Measurements from ENCODE around the gene ERC2.
A peak's percentile ranks its signal among the peaks of the same experiment; 100 is the strongest.

ERC2 gene

DNA sequence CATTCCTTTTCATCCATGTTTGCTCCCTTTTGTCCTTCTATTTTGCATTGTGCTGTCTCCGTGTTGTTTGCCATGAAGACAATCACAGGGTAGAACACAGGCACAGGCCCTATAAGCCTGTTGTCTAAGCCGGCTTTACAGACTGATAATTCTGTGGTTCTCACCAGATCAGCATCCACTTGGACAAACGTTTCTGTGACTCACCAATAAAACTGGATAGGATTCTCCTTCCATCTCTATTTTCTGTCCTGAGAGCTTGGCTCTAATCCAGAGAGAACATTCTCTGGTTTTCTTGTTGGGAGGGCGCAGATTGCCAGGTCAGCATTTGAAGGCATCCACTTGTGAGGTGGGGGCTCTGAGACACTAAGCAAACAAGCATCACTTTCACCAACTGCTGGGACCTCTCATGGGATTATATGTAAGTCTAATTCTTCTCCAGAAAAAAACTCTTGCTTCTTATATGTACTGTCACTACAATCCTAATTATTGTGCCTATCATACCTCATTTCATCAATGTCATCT lies 101.6 kb downstream of the ERC2 start:
- no peak for DNase-seq (ENCODE audit: low spot score)

DNA sequence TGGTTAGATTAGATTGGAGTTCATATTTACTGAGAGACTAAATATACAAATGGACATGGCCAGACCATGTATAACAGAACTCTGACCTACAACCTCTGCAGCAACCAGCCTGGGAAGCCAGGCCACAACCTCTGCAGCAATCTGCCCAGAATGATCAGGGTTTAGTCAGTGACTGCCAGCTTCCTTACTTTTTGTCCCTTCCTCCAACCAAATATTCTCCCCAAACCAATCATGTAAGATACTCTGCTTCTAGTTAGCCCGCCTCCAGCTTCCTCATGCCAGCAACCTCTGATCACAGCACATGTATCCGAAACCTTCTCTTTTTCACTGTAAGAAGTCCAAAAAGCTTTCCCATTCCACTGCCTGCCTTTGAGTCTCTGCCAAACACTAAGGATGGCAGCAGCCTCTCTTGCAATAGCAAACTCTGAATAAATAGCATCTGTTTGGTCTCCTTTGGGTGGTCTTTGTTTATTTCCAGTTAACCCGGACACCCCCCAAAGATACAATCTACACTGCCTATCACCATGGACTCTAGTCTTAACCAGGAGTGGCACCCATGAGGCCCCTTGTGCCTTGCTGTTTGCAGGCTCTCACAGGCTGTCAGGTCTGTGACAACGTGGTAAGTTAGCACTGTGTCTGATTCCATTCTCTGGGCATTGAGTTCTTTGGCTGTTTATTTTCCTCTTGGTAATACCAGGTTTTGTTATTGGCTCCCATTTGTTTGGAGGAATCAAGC lies 102.2 kb downstream of the ERC2 start:
- DNase-seq (ENCODE audit: low spot score): no peak

DNA sequence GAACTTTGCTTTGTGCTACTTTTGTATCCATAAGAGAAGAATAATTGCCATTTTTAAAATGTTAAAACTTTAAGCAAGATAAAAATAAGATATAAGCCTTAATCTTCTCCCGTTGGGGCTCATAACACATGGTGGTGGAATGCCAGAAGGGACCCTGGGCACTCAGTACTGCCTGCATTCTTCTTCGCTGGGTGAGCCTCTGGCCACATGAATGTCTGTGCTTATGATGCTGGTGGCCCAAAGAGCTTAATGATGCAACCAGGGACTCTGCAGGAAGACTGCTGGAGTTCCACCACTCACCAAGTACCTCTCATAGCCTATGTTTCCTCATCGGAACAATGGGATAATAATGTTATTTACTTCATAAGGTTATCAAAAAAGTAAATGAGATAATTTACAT lies 103.6 kb downstream of the ERC2 start:
- no peak for DNase-seq (ENCODE audit: low spot score)

DNA sequence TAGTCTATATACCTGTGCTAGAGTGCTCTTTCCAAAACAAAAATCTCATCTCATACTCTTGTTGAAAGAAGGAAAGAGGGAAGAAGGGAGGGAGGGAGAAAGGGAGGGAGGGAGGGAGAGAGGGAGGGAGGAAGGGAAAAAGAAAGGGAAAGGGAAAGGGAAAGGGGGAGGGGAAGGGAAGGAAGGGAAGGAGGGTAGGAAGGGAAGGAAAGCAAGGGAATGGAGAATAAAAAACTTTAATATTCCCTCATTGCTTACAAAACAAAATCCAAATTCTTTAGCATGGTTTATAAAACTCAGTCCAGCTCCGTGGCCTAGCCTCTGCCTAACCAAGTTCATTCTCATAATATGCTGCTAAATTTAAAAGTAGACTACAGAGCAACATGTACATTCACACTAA lies 104.5 kb downstream of the ERC2 start:
- DNase-seq (ENCODE audit: low spot score): no peak

DNA sequence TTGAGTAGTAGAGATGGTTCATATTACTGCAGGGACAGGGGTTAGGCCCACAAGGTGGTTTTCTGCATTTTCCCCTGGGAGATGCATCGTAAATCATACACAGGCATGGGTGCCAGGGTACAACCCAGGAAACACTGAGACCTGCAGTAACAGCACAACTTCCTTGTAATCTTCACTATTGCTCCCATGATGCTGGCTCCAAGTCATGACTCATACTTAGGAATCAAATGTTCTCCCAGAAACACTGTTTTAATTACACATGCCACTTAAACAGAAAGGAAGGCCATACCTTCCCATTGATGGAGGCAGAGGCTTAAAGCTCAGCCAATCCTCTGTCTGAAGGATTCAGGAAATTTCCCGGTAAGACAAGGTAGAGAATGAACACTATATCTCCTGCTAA lies 106.5 kb downstream of the ERC2 start:
- DNase-seq (ENCODE audit: low spot score): no peak

DNA sequence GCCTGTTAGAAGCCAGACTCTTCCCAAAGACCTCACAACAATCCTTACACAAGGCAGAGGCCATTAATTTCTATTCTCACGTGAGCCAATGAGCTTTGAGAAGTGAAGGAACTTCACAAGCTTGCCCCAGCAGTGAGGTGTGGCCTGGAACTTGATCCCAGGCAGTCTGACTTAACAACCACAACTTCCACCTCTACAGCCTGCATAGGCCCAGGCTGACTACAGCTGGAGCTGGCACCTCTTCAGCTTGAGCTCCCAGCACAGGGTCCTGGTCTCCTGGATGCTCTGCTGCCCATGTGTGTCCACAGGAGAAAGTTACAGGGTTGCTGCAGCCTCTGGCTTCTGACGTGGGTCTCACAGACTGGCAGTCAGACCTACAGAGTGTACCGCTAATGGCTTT lies 111.0 kb downstream of the ERC2 start:
- DNase-seq (ENCODE audit: low spot score): no peak

DNA sequence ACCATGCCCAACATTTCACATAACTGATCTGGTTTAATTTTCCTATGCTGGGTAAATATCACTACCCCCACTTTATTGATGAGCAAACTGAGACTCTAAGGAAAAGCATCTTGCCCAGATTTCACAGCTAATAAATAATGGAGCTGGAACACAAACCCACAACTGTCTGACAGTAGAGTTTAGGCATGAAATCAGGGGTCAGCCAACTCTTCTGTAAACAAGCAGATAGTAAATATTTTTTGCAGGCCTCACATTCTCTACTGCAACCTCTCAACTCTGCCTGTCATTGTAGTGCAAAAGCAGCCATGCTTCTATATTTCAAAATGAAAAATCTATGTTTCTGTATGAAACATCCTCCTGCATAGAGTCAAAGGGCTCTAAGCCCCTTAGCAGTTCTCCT lies 111.5 kb downstream of the ERC2 start:
- DNase-seq (ENCODE audit: low spot score): no peak

DNA sequence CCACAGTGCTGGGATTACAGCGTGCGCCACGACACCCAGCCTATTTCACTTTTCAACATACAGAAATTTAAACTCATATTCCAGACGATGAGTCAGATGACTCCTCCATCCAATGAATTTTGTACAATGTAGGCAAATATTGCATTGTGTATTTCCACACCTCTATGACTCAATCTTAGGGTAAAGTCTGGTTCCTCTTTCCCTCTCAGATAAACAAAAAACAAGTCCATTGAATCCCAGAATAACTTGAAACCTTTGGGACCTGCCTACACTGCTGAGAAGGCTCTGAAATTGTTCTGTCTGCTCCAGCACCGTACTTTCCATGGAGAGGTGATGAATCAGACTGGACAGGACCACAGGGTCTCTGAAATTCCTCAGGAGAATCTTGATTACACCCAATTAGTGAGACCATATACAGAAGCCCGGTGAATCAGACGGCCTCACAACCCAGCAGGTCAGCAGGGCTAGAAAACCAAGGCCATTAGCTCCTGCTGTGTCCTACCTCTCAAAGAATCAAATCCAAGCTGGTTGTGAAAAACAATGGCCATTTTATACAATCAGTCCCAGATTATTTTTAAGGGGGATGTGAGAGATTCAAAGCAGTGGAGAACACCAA lies 112.6 kb downstream of the ERC2 start:
- DNase-seq (ENCODE audit: low spot score): no peak

DNA sequence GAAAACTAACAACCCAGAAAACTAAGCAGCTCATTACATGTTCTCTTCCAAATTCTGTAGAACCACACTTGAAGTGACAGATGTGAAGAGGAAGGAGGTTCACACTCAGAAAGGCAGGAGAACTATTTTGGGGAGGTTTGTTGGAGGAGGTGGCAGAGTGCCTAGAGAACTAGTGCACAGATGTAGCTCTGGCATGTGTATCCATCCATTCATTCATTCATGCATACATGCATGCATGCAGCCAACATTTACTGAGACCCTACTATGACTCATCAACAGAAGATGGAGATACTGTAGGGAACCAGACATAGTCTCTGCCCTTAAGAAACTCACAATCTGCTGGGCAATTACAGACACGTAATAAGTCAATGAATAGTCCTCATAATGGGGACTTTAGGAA lies 116.7 kb downstream of the ERC2 start:
- DNase-seq (ENCODE audit: low spot score): no peak

DNA sequence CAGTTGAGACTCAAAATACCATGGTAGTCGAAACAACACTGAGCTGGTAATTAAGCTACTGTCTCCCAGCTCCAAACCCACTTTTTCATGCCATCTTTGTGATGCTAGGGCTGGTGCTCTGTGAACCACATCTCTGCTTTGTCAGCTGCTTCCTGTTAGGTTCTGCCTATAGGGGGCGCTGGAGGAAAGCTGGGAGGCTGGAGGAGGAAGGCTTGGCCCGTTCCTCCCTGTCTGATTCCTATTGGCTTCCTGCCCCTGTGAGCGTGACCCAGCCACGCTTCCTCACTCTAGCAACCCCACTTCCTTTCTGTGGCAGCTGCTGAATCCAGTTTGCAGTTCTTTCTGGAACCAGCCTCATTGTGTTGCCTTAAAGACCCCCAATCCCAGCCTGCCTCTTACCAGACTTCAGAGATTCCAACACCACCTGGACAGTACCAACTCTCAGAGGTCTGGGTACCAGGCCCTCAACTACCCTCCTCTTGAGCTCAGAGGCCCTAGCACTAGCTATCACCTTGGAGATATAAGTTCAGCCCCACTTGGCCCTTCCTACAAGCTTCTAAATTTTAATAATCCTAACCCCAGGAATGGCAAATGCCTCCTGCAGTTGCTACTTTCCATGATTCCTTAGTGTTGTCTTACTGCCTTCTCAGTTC lies 120.9 kb downstream of the ERC2 start:
- peak; percentile 8 for DNase-seq (ENCODE audit: low spot score)

DNA sequence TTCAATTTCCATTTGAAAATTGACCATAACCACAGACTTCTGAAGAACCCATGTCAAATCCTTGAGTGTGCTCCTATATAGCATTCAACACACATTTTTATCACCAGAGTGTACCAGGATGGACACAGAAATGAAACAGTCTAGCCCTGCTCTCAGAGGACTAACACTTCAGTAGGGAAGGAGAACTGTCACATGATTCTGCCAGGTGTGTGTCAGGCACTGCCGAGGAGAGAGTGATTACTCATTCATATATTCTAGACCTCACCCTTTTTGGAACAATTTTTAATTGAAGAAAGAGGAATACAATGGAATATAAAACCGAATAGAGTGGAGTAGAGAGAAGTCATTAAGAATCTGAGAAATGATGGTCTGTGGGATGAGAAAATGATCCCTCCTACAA lies 125.8 kb downstream of the ERC2 start:
- DNase-seq (ENCODE audit: low spot score): no peak

DNA sequence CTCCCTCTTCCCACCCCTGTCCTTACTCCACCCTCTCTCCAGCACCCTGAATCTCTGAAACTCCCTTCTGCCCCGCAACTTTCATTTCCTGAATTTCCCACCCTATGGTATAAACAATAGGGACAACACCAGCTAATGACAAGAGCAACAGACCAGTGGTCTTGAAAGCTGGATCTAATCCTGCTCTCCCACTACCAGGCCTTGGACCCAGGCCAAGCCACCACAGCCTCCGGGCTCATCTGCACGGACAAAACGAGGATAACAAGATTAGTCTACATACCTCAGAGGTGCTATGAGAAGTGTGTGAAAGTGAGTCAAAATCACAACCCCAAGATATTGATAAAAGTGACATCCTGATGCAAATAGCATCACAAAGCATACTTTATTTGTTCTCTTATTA lies 128.6 kb downstream of the ERC2 start:
- no peak for DNase-seq (ENCODE audit: low spot score)

DNA sequence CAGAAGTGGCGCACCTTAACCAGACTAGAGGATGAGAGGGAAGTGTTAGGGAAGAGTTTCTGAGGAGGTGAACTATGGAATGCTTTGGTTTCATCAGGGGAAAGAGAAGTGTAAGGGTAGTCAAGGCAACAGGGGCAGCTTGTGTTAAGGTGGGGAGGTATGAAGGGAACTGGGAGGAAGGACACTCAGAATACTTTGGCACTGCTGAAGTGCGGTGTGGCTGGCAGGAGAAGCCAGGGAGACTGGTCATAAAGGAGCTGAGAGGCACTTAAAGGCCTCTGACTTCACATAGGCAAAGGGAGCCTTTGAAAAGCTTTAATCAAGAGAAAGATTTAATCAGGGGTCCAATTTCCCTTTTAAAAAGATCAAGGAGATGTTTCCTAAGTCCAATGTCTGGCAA lies 129.0 kb downstream of the ERC2 start:
- no peak for DNase-seq (ENCODE audit: low spot score)

DNA sequence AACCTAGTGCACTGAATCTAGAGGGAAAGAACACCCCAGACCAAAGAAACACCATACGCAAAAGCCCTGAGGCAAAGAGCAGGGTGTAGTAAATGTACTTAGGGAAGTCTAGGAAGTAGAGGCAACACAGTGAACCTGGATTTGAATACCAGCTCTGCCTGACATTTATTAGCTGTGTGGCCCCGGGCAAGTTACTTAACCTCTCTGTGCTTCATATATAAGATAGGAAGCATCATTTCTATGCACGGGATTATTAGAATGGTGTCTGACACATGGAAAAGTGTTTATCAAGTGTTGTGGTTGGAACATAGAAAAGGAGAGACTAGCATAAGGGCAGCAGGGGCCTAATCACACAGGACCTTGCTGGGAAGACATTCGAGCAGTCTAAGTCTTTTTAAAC lies 132.2 kb downstream of the ERC2 start:
- no peak for DNase-seq (ENCODE audit: low spot score)

DNA sequence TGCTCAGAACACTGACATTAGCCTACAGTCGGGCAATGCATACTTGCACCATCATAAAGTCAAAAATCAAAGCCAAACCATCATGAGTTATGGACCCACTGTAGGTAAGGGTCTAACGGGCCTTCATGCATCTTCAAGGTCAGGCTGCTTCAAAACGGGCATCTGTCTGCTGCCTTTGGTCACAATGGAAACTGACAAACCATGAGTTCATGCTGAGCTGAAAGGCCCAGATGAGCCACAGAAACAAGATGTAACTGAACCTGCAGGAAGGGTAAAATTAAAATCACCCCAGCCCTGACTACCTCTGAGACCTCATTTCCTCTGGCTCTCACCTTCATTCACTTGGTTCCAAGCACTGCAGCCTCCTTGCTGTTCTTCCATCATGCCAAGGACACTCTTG lies 143.8 kb downstream of the ERC2 start:
- no peak for DNase-seq (ENCODE audit: low spot score)

DNA sequence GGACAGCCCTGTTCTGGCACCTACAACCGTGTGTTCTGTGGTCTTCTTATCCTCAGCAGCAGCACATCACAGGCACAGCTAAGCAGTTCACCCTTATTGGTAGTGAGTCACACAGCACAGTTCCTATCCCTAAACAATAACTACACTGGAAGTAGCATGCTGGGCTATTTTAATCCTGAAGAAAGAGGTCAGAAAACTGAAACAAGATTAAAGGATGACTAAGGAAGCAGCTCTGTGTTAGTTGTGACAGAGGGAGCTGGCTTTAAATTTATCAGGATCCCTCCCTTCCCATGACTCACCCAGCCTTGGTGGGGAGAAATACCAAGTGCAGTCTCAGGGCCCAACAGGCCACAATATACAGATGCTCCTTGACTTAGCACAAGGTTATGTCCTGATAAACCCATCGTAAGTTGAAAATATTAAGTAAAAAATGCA lies 144.3 kb downstream of the ERC2 start:
- no peak for DNase-seq (ENCODE audit: low spot score)

DNA sequence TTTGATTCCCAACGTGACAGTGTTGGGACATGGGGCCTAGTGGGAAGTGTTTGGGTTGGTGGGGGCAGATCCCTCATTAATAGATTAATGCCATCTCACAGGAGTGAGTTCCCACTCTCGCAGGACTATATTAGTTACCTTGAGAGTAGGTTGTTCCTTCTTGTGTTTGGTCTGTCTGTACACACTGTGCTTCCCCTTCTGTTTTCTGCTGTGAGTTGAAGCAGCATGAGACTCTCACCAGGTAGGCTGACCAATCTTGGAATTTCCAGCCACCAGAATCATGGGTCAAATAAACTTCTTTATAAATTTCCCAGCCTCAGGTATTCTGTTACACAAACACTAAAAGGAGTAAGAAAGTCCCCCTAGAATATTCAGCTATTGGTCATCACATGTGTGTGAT lies 145.4 kb downstream of the ERC2 start:
- DNase-seq (ENCODE audit: low spot score): no peak

DNA sequence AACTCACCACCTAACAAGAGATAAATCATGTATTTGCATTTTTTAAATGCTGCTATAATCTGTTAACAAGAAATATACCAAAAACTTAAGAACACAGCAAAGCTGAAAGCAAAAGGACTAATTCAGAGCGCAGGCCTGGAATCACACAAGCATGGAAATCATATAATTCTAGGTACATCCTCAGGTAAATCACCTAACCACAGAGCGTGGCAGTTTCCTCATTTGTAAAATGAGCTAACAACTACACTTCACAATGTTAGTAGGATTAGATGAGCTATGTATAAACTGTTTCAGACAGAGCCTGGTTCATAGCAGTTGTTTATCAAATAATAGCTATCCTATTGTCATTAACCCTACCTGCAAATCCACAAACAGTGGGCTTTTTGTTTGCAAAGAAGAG lies 146.4 kb downstream of the ERC2 start:
- DNase-seq (ENCODE audit: low spot score): no peak

DNA sequence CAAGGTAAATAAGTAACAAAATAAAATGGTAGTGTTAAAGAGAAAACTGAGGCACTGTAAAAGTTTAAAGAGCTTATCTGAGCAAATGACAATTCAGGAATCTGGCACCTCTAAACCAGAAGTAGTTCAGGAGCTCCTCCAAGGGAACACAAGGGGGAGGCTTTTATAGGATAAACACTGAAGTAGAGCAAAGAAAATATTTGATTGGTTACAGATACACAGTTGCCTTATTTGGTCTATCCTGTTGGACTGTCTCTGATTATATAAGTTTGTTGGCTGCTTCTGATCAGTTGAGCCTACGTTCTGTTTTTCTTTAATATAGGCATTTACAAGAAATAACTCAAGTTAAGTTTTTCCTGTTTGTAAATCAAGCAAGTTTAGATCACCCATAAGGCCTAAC lies 146.9 kb downstream of the ERC2 start:
- DNase-seq (ENCODE audit: low spot score): no peak

DNA sequence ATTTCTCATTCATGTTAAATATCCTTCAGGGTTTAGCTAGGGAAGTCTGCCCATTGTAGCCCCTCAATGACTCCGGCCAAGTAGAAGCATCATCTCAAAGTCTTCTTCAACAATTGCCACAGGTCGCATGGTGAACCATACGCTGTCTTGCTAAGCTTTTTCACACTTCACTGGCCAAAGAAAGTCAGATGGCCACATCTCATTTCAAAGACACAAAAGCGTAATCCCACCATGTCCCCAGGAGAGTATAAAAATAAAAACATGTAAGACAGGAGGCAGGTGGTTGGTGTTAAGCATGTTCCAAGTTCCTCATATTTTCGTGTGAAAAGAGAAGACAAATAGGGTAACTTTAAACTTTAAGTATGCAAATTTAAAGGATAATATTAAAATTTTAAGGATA lies 147.4 kb downstream of the ERC2 start:
- no peak for DNase-seq (ENCODE audit: low spot score)

DNA sequence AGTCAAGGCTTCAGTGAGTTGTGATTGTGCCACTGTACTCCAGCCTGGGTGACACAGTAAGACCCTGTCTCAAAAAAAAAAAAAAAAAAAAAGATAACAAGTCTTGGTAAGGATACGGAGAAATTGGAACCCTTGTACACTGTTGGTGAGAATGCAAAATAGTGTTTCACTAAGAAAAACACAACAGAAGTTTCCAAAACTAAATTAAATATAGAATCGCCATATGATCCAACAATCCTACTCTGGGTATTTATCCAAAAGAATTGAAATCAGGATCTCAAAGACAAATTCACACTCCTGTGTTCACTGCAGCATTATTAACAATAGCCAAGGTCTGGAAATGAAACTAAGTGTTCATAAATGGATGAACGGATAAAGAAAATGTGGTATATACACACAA lies 149.4 kb downstream of the ERC2 start:
- DNase-seq (ENCODE audit: low spot score): no peak

DNA sequence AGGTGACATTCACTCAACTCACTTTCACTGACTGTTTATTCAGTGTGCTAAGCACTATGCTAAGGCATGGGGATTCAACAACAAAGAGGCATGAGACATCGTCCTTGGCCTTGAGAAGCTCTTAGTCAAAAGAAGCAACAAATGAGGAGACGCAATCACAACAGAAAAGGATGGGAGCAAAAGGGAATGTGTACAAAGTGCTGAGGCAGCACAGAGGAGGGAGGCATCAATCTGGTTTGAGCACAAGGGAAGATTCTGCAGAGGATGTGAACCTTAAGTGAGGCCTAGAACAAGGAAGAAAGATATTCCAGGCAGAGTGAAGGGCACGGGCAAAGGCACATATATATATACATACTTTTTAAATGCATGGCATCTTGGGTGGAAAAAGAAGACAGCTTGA lies 151.3 kb downstream of the ERC2 start:
- DNase-seq (ENCODE audit: low spot score): no peak

DNA sequence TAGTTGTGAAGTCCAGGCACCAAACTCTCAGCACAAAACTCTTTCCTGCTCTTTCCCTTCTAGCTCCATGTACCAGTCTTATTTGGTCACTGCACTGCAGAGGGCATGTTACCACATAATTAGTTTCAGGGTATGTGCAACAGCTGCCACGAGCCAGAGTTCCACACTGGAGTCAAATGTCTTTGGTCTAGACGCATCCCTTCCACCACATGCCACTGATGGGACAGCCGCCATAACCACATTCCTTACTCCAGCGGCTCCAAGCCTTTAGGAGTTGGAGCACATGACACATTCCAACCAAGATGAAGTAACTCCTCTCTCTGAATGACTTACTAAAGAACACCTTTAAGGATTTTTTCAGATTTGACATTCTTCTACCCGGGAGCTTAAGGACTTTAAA lies 153.4 kb downstream of the ERC2 start:
- no peak for DNase-seq (ENCODE audit: low spot score)

All from hematopoietic multipotent progenitor cell treated with erythropoietin and hydrocortisone succinate and interleukin-3 and kit ligand, for 17 days (in vitro differentiated cells).